Panc1 (cell line): Measurements from ENCODE around the gene KCNJ14. TPM values are rescaled to one million over a fixed set of nuclear protein-coding genes. Genes with fewer than 3 reads are reported as not detected.

ENCODE experiments used
- ATAC-seq: fragments of 200-7000 bp; cut with Tn5 transposase; 2 replicates; pipeline ENCODE4 v1.9.1; 2020; ENCODE audit warnings: mild to moderate bottlenecking, moderate library complexity
- BruUV-seq: library from RNA; stranded (reverse); fragments of 400-500 nt; replicated peaks from 2 replicates; lab custom pipeline; 2021; lab: Mats Ljungman, UMichigan
- CTCF ChIA-PET: fragments of 300-600 bp; sonication (Branson Sonifier 250); formaldehyde crosslinking; loops from one replicate; lab custom pipeline; 2022; ENCODE audit warnings: antibody characterized with exemption; lab: Charles Lee
- POLR2A ChIA-PET: fragments of 300-600 bp; sonication (Branson Sonifier 250); formaldehyde crosslinking; loops from one replicate; lab custom pipeline; 2022; ENCODE audit warnings: antibody characterized with exemption; lab: Charles Lee
- DNase-seq: peaks from one replicate; pipeline ENCODE4 v3.0.0-alpha.2; 2010; ENCODE audit warnings: low read depth, low spot score
- H3K27ac ChIP-seq: 2 replicates; pipeline ENCODE4 v1.5.1; 2011; ENCODE audit warnings: mild to moderate bottlenecking, low read length, inconsistent platforms
- H3K27me3 ChIP-seq: fragments of 200-500 bp; sonication (Bioruptor generic); 2 replicates; pipeline ENCODE4 v1.6.0; 2014; ENCODE audit warnings: low read length, inconsistent platforms; ENCODE audit not compliant: control insufficient read depth, insufficient read depth
- H3K36me3 ChIP-seq: fragments of 200-500 bp; sonication (Bioruptor generic); 2 replicates; pipeline ENCODE4 v1.5.1; 2014; ENCODE audit warnings: inconsistent platforms, mild to moderate bottlenecking, low read length, moderate library complexity; ENCODE audit not compliant: control insufficient read depth, insufficient read depth
- H3K4me1 ChIP-seq: 2 replicates; pipeline ENCODE4 v1.5.1; 2011; ENCODE audit warnings: inconsistent platforms, mild to moderate bottlenecking, low read length, moderate library complexity; ENCODE audit not compliant: control insufficient read depth, insufficient read depth
- H3K4me3 ChIP-seq, 2 experiments: 2 replicates each; pipeline ENCODE4 v1.5.1; 2011 to 2012; ENCODE audit warnings: low read depth in 2 of 2, low read length in 2 of 2, mild to moderate bottlenecking in 2 of 2, inconsistent platforms in 1 of 2, moderate library complexity in 1 of 2
- H3K9me3 ChIP-seq: fragments of 200-500 bp; sonication (Bioruptor generic); 2 replicates; pipeline ENCODE4 v1.5.1; 2014; ENCODE audit warnings: low read depth, mild to moderate bottlenecking, inconsistent platforms, low read length, moderate library complexity; ENCODE audit not compliant: control insufficient read depth, insufficient read depth
- POLR2AphosphoS5 ChIP-seq: IDR thresholded peaks from 2 replicates; pipeline ENCODE4 v1.6.1; 2012; ENCODE audit warnings: mild to moderate bottlenecking, low read depth, low read length, moderate library complexity
- SIN3A ChIP-seq: IDR thresholded peaks from 2 replicates; pipeline ENCODE4 v1.6.1; 2012; ENCODE audit warnings: low read depth, mild to moderate bottlenecking, low read length, moderate library complexity, borderline replicate concordance; ENCODE audit not compliant: insufficient read depth
- TCF7L2 ChIP-seq: IDR thresholded peaks from 2 replicates; pipeline ENCODE4 v1.6.1; 2011; ENCODE audit warnings: mild to moderate bottlenecking, low read depth, low read length, inconsistent platforms
- in situ Hi-C: cut with HindIII; loops from 2 replicates; pipeline ENCODE4 v1.10.0; 2016; ENCODE audit warnings: low sequenced_read_pairs, low pct_unique_long_range_greater_than_20kb
- intact Hi-C: fragments of 100-400 bp; cut with micrococcal nuclease; formaldehyde crosslinking; loops from one replicate; pipeline ENCODE4 v1.10.0; 2022; ENCODE audit not compliant: unreplicated experiment
- total RNA-seq: library from RNA; stranded (reverse); gene quantifications from one replicate; pipeline ENCODE4 v1.2.1, GENCODE V29; 2021; ENCODE audit not compliant: unreplicated experiment
- TF ChIP-seq, protein P1 (sequence below), 2 experiments: IDR thresholded peaks; 2 replicates each; pipeline ENCODE4 v1.6.1; 2011 to 2012; ENCODE audit warnings: low read depth in 2 of 2, control low read depth in 1 of 2, low read length in 1 of 2, mild to moderate bottlenecking in 1 of 2, moderate library complexity in 1 of 2; ENCODE audit not compliant: insufficient read depth in 1 of 2
- TF ChIP-seq, protein P2 (sequence below): fragments of 450-650 bp; IDR thresholded peaks from 2 replicates; pipeline ENCODE4 v1.5.1; 2017; ENCODE audit warnings: mild to moderate bottlenecking

KCNJ14 gene
- total RNA-seq, 1 experiment from 2014 or later = 2.9 TPM

DNA sequence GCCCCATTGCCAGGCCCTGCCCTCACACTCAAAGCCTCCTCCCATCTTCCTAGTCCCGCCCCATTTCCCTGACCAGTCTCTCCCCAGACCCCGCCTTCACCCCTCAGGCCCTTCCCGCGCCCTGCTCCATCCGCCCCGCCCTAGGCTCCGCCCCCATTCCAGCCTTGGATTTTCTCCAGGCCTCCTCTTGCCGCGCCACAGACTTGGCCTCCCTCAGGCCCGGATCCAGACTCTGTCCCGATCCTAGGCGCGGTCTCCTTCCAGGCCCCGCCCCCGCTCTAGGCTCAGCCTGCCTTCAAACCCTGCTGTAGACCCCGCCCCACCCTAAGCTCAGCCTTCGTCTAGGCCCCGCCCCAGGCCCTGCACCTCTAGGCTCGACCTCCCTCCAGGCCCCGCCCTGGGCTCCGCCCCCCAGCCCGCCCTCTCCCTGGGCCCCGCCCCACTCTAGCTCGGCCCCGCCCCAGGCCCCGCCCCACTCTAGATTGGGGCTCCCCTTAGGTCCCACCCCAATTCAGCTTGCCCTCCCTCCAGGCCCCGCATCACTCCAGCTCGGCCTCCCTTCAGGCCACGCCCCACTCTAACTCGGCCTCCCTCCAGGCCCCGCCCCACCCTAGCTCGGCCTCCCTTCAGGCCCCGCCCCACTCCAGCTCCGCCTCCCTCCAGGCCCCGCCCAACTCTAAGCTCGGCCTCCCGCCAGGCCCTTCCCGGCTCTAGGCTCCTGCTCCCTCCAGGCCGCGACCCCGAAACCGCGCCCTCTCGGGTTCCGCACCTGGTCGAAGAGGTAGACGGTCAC is 37.7 kb downstream of the KCNJ14 start:
- POLR2A ChIA-PET = interaction anchor here (0.5 to 0.7 kb wide), 6 partner anchors 20 to 408 kb away, joined by 3 to 14 read pairs (median 4); no protein-coding TSS in a partner anchor
- DNase-seq (peak; percentile 75), ATAC-seq (peak; percentile 78)
- Histone ChIP-seq H3K36me3 (no peaks in the 10 kb centered on the region), H3K27ac (no peak overlapping the region; the same call in 1 of the 2 replicates), H3K4me1 (peaks cover 18% of the 10 kb centered on the region), H3K27me3 (no peaks in the 10 kb centered on the region), H3K9me3 (no peaks in the 10 kb centered on the region), H3K4me3 (peak overlapping the region; percentile 41 to 49)
- in situ Hi-C loops = no loop called here
- CTCF ChIA-PET = interaction anchor here (0.5 to 1.6 kb wide), 6 partner anchors 13 to 102 kb away, joined by 3 to 11 read pairs (median 8); no protein-coding TSS in a partner anchor
- BruUV-seq = no TSS peak
- intact Hi-C loops = no loop called here
- TF ChIP-seq, protein P1, sequence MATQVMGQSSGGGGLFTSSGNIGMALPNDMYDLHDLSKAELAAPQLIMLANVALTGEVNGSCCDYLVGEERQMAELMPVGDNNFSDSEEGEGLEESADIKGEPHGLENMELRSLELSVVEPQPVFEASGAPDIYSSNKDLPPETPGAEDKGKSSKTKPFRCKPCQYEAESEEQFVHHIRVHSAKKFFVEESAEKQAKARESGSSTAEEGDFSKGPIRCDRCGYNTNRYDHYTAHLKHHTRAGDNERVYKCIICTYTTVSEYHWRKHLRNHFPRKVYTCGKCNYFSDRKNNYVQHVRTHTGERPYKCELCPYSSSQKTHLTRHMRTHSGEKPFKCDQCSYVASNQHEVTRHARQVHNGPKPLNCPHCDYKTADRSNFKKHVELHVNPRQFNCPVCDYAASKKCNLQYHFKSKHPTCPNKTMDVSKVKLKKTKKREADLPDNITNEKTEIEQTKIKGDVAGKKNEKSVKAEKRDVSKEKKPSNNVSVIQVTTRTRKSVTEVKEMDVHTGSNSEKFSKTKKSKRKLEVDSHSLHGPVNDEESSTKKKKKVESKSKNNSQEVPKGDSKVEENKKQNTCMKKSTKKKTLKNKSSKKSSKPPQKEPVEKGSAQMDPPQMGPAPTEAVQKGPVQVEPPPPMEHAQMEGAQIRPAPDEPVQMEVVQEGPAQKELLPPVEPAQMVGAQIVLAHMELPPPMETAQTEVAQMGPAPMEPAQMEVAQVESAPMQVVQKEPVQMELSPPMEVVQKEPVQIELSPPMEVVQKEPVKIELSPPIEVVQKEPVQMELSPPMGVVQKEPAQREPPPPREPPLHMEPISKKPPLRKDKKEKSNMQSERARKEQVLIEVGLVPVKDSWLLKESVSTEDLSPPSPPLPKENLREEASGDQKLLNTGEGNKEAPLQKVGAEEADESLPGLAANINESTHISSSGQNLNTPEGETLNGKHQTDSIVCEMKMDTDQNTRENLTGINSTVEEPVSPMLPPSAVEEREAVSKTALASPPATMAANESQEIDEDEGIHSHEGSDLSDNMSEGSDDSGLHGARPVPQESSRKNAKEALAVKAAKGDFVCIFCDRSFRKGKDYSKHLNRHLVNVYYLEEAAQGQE (IDR thresholded peaks at IDR 0.05; ENCODE audit: insufficient read depth in 1 of 2, low read depth in 2 of 2, low read length in 1 of 2) = no peak
- TF ChIP-seq SIN3A (no peak), TCF7L2 (no peak), POLR2AphosphoS5 (no peak; the same call in 1 of the 2 replicates)
- TF ChIP-seq, protein P2, sequence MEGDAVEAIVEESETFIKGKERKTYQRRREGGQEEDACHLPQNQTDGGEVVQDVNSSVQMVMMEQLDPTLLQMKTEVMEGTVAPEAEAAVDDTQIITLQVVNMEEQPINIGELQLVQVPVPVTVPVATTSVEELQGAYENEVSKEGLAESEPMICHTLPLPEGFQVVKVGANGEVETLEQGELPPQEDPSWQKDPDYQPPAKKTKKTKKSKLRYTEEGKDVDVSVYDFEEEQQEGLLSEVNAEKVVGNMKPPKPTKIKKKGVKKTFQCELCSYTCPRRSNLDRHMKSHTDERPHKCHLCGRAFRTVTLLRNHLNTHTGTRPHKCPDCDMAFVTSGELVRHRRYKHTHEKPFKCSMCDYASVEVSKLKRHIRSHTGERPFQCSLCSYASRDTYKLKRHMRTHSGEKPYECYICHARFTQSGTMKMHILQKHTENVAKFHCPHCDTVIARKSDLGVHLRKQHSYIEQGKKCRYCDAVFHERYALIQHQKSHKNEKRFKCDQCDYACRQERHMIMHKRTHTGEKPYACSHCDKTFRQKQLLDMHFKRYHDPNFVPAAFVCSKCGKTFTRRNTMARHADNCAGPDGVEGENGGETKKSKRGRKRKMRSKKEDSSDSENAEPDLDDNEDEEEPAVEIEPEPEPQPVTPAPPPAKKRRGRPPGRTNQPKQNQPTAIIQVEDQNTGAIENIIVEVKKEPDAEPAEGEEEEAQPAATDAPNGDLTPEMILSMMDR = no peak

DNA sequence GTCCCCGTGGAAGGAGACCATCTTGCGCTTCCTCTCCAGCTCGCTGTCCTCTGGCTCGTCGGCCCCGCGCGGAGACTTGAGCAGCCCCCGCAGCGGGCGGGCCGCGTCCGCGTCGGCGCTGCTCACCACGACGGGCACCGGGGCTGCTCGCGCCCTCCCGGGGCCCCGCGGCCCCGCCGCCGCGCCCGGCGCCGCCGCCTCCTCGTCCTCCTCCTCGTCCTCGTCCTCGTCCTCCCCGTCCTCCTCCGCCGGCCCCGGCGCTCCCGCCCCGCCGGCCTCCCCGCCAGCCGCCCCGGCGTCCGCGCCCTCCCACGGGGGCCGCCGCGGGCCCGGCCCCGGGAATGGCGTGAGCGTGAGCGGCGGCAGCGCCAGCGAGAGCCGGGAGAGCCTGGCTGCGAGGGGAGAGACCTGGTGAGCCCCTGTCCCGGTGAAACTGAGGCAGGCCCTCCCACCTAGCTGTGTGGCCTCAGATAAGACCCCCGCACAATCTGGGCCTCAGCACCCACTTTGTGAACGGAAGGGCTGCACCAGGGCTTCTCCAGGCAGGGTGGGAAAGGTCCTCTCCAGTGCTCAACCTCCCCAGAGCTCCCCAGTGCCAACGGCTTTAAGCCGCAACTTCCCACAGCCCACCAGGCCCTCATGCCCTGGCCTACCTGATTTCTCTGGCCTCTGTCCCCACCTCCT is 38.5 kb downstream of the KCNJ14 start:
- Histone ChIP-seq H3K36me3 (no peaks in the 10 kb centered on the region), H3K4me1 (peaks cover 13% of the 10 kb centered on the region), H3K27ac (peak overlapping the region; percentile 54), H3K9me3 (no peaks in the 10 kb centered on the region), H3K27me3 (no peaks in the 10 kb centered on the region), H3K4me3 (peak overlapping the region; percentile 41 to 50)
- ChIA-PET CTCF (interaction anchor here (0.5 to 1.6 kb wide), 5 partner anchors 12 to 94 kb away, joined by 3 to 11 read pairs (median 7); no protein-coding TSS in a partner anchor), POLR2A (interaction anchor here (0.5 to 0.7 kb wide), 5 partner anchors 20 to 409 kb away, joined by 3 to 5 read pairs (median 4); no protein-coding TSS in a partner anchor)
- TF ChIP-seq SIN3A (no peak), TCF7L2 (no peak), POLR2AphosphoS5 (no peak)
- TF ChIP-seq, protein P1 (IDR thresholded peaks at IDR 0.05; ENCODE audit: insufficient read depth in 1 of 2, low read depth in 2 of 2, low read length in 1 of 2) = no peak
- TF ChIP-seq, protein P2 = no peak
- DNase-seq (no peak), ATAC-seq (peak; percentile 4; the same call in 1 of the 2 replicates)
- intact Hi-C loops (no loop called here), in situ Hi-C loops (no loop called here)
- BruUV-seq = no TSS peak
